PC-3 (cell line): ENCODE measurements around the gene DISC1. TPM values are rescaled to one million over a fixed set of nuclear protein-coding genes. Genes with fewer than 3 reads are reported as not detected.
A peak's percentile ranks its signal among the peaks of the same experiment; 100 is the strongest.

Experiments
- ATAC-seq: fragments of 200-7000 bp; cut with Tn5 transposase; 2 replicates; pipeline ENCODE4 v1.9.1; 2020; ENCODE audit warnings: mild to moderate bottlenecking, moderate library complexity
- BruUV-seq: library from RNA; stranded (reverse); fragments of 400-500 nt; replicated peaks from 2 replicates; lab custom pipeline; 2021; lab: Mats Ljungman, UMichigan
- CTCF ChIA-PET: fragments of 300-600 bp; sonication (Branson Sonifier 250); formaldehyde crosslinking; loops from one replicate; lab custom pipeline; 2022; ENCODE audit warnings: antibody characterized with exemption; lab: Charles Lee
- POLR2A ChIA-PET: fragments of 300-600 bp; sonication (Branson Sonifier 250); formaldehyde crosslinking; loops from one replicate; lab custom pipeline; 2022; ENCODE audit warnings: antibody characterized with exemption; ENCODE audit not compliant: unreplicated experiment; lab: Charles Lee
- DNase-seq: peaks from one replicate; pipeline ENCODE4 v3.0.0-alpha.2; 2015
- H2AFZ ChIP-seq: fragments of 300-600 bp; sonication (generic); 2 replicates; pipeline ENCODE4 v1.6.0; 2016; ENCODE audit warnings: antibody characterized with exemption, low read length
- H3F3A ChIP-seq: fragments of 300-600 bp; sonication (generic); one replicate; pipeline ENCODE4 v1.6.0; 2017; ENCODE audit warnings: antibody characterized with exemption, low read length, control low read depth, mild to moderate bottlenecking; ENCODE audit not compliant: unreplicated experiment
- H3K27ac ChIP-seq: fragments of 300-600 bp; sonication (generic); 2 replicates; pipeline ENCODE4 v1.5.1; 2016; ENCODE audit warnings: mild to moderate bottlenecking, low read length
- H3K27me3 ChIP-seq: fragments of 300-600 bp; sonication (generic); 2 replicates; pipeline ENCODE4 v1.6.1; 2016; ENCODE audit warnings: low read length, mixed read lengths
- H3K36me3 ChIP-seq: fragments of 300-600 bp; sonication (generic); 2 replicates; pipeline ENCODE4 v1.6.1; 2016; ENCODE audit warnings: low read depth, mixed run types, low read length, mixed read lengths
- H3K4me1 ChIP-seq: fragments of 300-600 bp; sonication (generic); 2 replicates; pipeline ENCODE4 v1.5.1; 2016; ENCODE audit warnings: low read length; ENCODE audit not compliant: insufficient read depth
- H3K4me2 ChIP-seq: fragments of 300-600 bp; sonication (generic); 2 replicates; pipeline ENCODE4 v1.6.0; 2016; ENCODE audit warnings: low read length
- H3K4me3 ChIP-seq: fragments of 300-600 bp; sonication (generic); 2 replicates; pipeline ENCODE4 v1.5.1; 2016; ENCODE audit warnings: mild to moderate bottlenecking, low read length, mixed read lengths
- H3K79me2 ChIP-seq: fragments of 300-600 bp; sonication (generic); 2 replicates; pipeline ENCODE4 v1.6.1; 2017; ENCODE audit warnings: low read length, mixed read lengths
- H3K9ac ChIP-seq: fragments of 300-600 bp; sonication (generic); 2 replicates; pipeline ENCODE4 v1.6.0; 2016; ENCODE audit warnings: mild to moderate bottlenecking, low read length
- H3K9me2 ChIP-seq: fragments of 300-600 bp; sonication (generic); replicated peaks from 2 replicates; pipeline ENCODE4 v1.6.1; 2016; ENCODE audit warnings: mixed run types, low read length, mixed read lengths
- H3K9me3 ChIP-seq: fragments of 300-600 bp; sonication (generic); 2 replicates; pipeline ENCODE4 v1.6.1; 2016; ENCODE audit warnings: low read length, mixed read lengths
- H4K20me1 ChIP-seq: fragments of 300-600 bp; sonication (generic); 2 replicates; pipeline ENCODE4 v1.6.1; 2016; ENCODE audit warnings: low read length, mixed read lengths
- EZH2 ChIP-seq: fragments of 300-600 bp; sonication (generic); IDR thresholded peaks from one replicate; pipeline ENCODE4 v1.6.1; 2017; ENCODE audit warnings: antibody characterized with exemption, mild to moderate bottlenecking, low read length; ENCODE audit not compliant: unreplicated experiment
- EZH2phosphoT487 ChIP-seq: fragments of 300-600 bp; sonication (generic); IDR thresholded peaks from 2 replicates; pipeline ENCODE4 v1.6.1; 2018; ENCODE audit warnings: mild to moderate bottlenecking, antibody characterized with exemption, low read length, borderline replicate concordance
- intact Hi-C: fragments of 100-400 bp; cut with micrococcal nuclease; formaldehyde crosslinking; loops from 2 replicates; pipeline ENCODE4 v1.9.0; 2023
- total RNA-seq: library from RNA; depleted of rRNA; stranded (reverse); fragments of >200 nt; gene quantifications from 2 replicates; pipeline ENCODE4 v1.2.3, GENCODE V29; 2014
- TF ChIP-seq, protein P1 (sequence below): fragments of 300-600 bp; sonication (generic); conservative IDR thresholded peaks from 2 replicates; pipeline ENCODE4 v1.5.1; 2017; ENCODE audit warnings: antibody characterized with exemption, low read depth, mild to moderate bottlenecking, low read length

The DISC1 gene
- total RNA-seq, 1 experiment from 2014 or later, result 3.4 TPM

DNA sequence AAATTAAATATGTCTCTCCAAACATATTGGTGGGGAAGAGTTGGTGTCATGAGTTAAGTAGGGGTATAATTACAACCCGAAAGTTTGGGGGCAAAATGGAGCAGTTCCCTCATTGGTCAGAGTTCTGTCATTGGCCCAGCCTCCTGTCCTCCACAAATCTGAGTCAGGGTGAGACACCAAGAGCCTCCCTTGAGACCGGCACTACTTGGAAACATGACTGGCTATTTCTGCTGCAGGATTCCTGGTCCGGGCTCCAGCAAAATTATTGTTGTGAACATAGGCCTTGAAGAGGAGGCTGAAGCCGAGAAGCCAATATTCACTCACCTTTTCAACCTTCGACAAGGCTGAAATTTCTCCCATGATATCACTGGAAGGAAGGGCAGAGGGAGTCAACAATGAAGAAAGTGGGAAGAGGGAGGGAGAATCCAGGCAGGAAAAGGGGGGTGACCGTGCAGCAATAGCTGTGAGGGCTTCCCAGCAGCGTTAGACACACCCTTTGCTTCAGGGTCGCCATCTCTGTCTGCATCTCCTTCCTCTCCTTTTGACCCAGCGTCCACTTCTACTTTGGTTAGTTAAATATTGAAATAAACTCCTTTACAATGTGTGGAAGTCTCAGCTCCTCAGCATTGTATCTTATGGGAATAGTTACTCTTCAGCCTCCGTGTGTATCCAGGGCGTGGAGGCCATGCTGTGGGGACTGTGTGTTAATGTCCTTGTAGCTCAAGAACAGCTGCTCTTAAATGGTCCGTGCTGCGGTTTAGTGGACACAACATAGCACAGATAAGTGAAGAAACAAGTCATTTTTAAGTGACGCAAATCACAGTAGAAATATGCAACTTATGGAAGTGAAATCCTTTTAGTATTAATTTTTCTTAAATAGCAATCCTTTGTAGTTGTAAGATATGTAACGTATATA, 307.4 kb downstream of the DISC1 start:
- TF ChIP-seq, protein P1, sequence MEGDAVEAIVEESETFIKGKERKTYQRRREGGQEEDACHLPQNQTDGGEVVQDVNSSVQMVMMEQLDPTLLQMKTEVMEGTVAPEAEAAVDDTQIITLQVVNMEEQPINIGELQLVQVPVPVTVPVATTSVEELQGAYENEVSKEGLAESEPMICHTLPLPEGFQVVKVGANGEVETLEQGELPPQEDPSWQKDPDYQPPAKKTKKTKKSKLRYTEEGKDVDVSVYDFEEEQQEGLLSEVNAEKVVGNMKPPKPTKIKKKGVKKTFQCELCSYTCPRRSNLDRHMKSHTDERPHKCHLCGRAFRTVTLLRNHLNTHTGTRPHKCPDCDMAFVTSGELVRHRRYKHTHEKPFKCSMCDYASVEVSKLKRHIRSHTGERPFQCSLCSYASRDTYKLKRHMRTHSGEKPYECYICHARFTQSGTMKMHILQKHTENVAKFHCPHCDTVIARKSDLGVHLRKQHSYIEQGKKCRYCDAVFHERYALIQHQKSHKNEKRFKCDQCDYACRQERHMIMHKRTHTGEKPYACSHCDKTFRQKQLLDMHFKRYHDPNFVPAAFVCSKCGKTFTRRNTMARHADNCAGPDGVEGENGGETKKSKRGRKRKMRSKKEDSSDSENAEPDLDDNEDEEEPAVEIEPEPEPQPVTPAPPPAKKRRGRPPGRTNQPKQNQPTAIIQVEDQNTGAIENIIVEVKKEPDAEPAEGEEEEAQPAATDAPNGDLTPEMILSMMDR, result no peak
- no peak for TF ChIP-seq EZH2
- TF ChIP-seq EZH2phosphoT487, result no peak
- Histone ChIP-seq H3K9me2 (no peaks in the 10 kb centered on the region), H3K36me3 (no peaks in the 10 kb centered on the region), H3K4me3 (no peak overlapping the region), H3K27me3 (no peaks in the 10 kb centered on the region), H3K4me2 (no peak overlapping the region), H3K9ac (no peak overlapping the region), H3K27ac (no peak overlapping the region), H3K79me2 (no peaks in the 10 kb centered on the region), H3K4me1 (peaks cover 31% of the 10 kb centered on the region), H2AFZ (no peak overlapping the region), H3F3A (no peaks in the 10 kb centered on the region), H3K9me3 (0 out of 2 replicates have a peak, but pooled peaks cover 4% of the 10 kb centered on the region), H4K20me1 (no peaks in the 10 kb centered on the region)
- POLR2A ChIA-PET, result no interaction called here
- DNase-seq, result no peak
- CTCF ChIA-PET, result no interaction called here
- no peak for ATAC-seq
- intact Hi-C loops, result no loop called here
- no TSS peak for BruUV-seq

DNA sequence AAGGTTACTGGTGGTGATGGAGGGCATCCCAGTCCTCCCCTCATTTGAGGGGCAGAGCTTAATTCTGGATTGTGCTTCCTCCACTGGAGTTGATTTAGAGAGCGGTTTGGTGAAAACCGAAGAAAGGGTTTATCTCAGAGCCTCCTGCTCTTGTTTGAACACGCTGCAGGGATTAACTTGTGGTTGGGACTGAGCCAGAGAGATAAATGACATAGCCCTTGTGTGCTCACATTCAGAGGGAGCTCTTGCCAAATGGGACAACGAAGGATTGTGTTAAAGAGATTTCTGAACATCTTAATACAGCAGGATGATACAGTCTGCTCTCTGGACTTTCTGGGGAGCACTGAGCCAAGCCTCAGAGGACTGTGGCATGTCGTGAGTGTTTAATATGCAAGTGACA, 308.2 kb downstream of the DISC1 start:
- Histone ChIP-seq H3K36me3 (no peaks in the 10 kb centered on the region), H3K4me2 (no peak overlapping the region), H3K9ac (no peak overlapping the region), H3K27me3 (no peaks in the 10 kb centered on the region), H3K4me3 (no peak overlapping the region), H4K20me1 (no peaks in the 10 kb centered on the region), H3K9me3 (0 out of 2 replicates have a peak, but pooled peaks cover 4% of the 10 kb centered on the region), H3F3A (no peaks in the 10 kb centered on the region), H3K27ac (no peak overlapping the region), H3K4me1 (peaks cover 31% of the 10 kb centered on the region), H2AFZ (no peak overlapping the region), H3K79me2 (no peaks in the 10 kb centered on the region), H3K9me2 (no peaks in the 10 kb centered on the region)
- intact Hi-C loops, result no loop called here
- no peak for TF ChIP-seq EZH2phosphoT487
- no peak for TF ChIP-seq EZH2
- TF ChIP-seq, protein P1, result no peak
- no TSS peak for BruUV-seq
- DNase-seq (peak; percentile 44), ATAC-seq (no peak)
- CTCF ChIA-PET, result no interaction called here
- POLR2A ChIA-PET, result no interaction called here

DNA sequence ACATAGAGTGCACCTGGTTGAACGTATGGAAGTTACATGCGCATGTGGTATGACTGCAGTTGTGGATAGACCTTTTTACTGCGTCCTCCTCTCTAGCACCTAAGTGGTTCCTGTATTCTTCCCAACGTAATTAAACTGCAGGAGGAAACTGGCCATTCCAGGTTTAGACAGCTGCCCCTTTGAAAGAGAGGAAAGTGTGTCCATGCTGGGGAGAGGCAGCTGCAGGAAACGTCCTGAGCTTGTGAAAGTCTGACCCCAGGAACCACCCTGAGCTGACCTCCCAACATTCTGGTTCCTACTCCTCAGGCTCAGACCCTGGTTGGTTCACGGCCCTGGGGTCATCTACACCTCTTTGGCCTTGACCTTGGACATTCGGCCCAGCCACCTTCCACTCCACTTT, 309.3 kb downstream of the DISC1 start:
- Histone ChIP-seq H3K9me3 (0 out of 2 replicates have a peak, but pooled peaks cover 4% of the 10 kb centered on the region), H2AFZ (no peak overlapping the region), H3K4me1 (peaks cover 27% of the 10 kb centered on the region), H3K9ac (no peak overlapping the region), H3K9me2 (no peaks in the 10 kb centered on the region), H3K27ac (no peak overlapping the region), H3K36me3 (no peaks in the 10 kb centered on the region), H3F3A (no peaks in the 10 kb centered on the region), H4K20me1 (no peaks in the 10 kb centered on the region), H3K79me2 (no peaks in the 10 kb centered on the region), H3K4me2 (no peak overlapping the region), H3K4me3 (no peak overlapping the region), H3K27me3 (no peaks in the 10 kb centered on the region)
- no peak for TF ChIP-seq EZH2phosphoT487
- TF ChIP-seq EZH2, result no peak
- TF ChIP-seq, protein P1, result no peak
- no peak for ATAC-seq
- CTCF ChIA-PET, result no interaction called here
- intact Hi-C loops, result no loop called here
- DNase-seq, result no peak
- BruUV-seq, result no TSS peak
- POLR2A ChIA-PET, result no interaction called here
